Ovary (tissue), 9 donors: ENCODE measurements around the gene VAC14. TPM values are rescaled to one million over a fixed set of nuclear protein-coding genes. Genes with fewer than 3 reads are reported as not detected.

ENCODE experiments used
- DNase-seq, 5 donors: peaks; one replicate each; pipeline ENCODE4 v3.0.0-alpha.2; 2019 to 2020
- H3K27ac ChIP-seq, 2 donors: fragments of 200-600 bp; one replicate each; pipeline versions ENCODE4 v1.5.1 to v1.8.0; 2019 to 2022
- H3K27me3 ChIP-seq: fragments of 200-600 bp; one replicate; pipeline ENCODE4 v1.8.0; 2022
- H3K36me3 ChIP-seq: fragments of 200-600 bp; sonication (generic); one replicate; pipeline ENCODE4 v1.5.1; 2019
- H3K4me1 ChIP-seq: one replicate; pipeline ENCODE4 v1.8.1; 2013; ENCODE audit warnings: mild to moderate bottlenecking, moderate library complexity; ENCODE audit not compliant: insufficient read depth
- H3K4me3 ChIP-seq: fragments of 200-600 bp; sonication (generic); one replicate; pipeline ENCODE4 v1.5.1; 2017
- H3K9me3 ChIP-seq, 2 donors: fragments of 200-600 bp in 1 of 2; sonication (generic) in 1 of 2; one replicate each; pipeline versions ENCODE4 v1.5.1 to v1.8.1; 2013 to 2019; ENCODE audit warnings: mild to moderate bottlenecking in 1 of 2, moderate library complexity in 1 of 2
- CTCF ChIP-seq, 3 donors: fragments of 450-650 bp in 2 of 3; fragments of 200-600 bp in 1 of 3; IDR thresholded peaks; one replicate each; pipeline versions ENCODE4 v1.5.1 to v1.8.0; 2016 to 2022; ENCODE audit warnings: antibody characterized with exemption in 3 of 3, mild to moderate bottlenecking in 1 of 3
- EP300 ChIP-seq: sonication (generic); formaldehyde crosslinking; IDR thresholded peaks from one replicate; pipeline ENCODE4 v1.6.1; 2017; ENCODE audit warnings: antibody characterized with exemption
- POLR2A ChIP-seq: fragments of 450-650 bp; IDR thresholded peaks from one replicate; pipeline ENCODE4 v1.6.1; 2017; ENCODE audit warnings: antibody characterized with exemption, mild to moderate bottlenecking, moderate library complexity
- WGBS, 3 donors: extraction: QIAGEN DNeasy Blood & Tissue Kit in 1 of 3; methylation state at CpG; one replicate each; pipeline versions ENCODE4 v1.1.5 to v1.1.7; 2013 to 2017; 5-methylcytosine and 5-hydroxymethylcytosine counted together
- intact Hi-C, 4 donors: fragments of 100-400 bp; cut with DNase I; formaldehyde crosslinking; loops; one replicate each; pipeline versions ENCODE4 v1.11.0 to v1.15.1; 2022 to 2023
- polyA plus RNA-seq, 2 donors: library from polyadenylated mRNA; stranded (reverse); fragments of 200-250 nt in 1 of 2; fragments of 350-450 nt in 1 of 2; fragmentation: Illumina TruSeq in 1 of 2; extraction: RNeasy Lipid Tissue Mini Kit (QIAGEN cat#74804) in 1 of 2; gene quantifications; one replicate each; pipeline ENCODE4 v1.2.3, GENCODE V29; 2013 to 2014
- total RNA-seq, 7 donors: library from RNA; depleted of rRNA in 2 of 7; stranded (reverse); fragments of >200 nt in 2 of 7; fragmentation: NEBNext Ultra II Directional in 3 of 7; extraction: Animal tissue kit (Norgen Biotek cat#: 25700) in 3 of 7; gene quantifications; one replicate each; pipeline versions ENCODE4 v1.1.0 to v1.2.4, GENCODE V29; 2016 to 2023
- donor health status: DM: no; HTN: no; CAD: no; lungs with moderate emphysema.
- donor health status: DM: no; HTN: no; CAD: no.
- donor health status: Bipolar disorder and iron deficiency.
- donor health status: DM: yes; HTN: yes; CAD: no.
- donor health status: DM: no; HTN: no; CAD: no.
- donor health status: DM: yes; HTN: yes; CAD: no.

VAC14 gene
- total and polyA plus RNA-seq, 9 donors = 9.9 to 32.4 (median 21.1) TPM

GRCh38 chr16:70703835-70704381, 97.0 kb downstream of the VAC14 start:
- peaks cover 25% of the 10 kb centered on the region for H3K4me1 ChIP-seq
- no peaks in the 10 kb centered on the region for H3K27me3 ChIP-seq
- H3K36me3 ChIP-seq = no peaks in the 10 kb centered on the region
- intact Hi-C loops = no loop called here
- TF ChIP-seq POLR2A (no peak), CTCF (IDR thresholded peaks at IDR 0.05) (no peak), EP300 (no peak)
- peak overlapping the region; percentile 3 to 66 for H3K27ac ChIP-seq
- H3K9me3 ChIP-seq = no peaks in the 10 kb centered on the region
- H3K4me3 ChIP-seq = no peak overlapping the region
- DNase-seq = no peak
- 71 to 81% (median 73%) methylated on average over 6 of the region's 6 CpGs for WGBS, 3 donors

DNA sequence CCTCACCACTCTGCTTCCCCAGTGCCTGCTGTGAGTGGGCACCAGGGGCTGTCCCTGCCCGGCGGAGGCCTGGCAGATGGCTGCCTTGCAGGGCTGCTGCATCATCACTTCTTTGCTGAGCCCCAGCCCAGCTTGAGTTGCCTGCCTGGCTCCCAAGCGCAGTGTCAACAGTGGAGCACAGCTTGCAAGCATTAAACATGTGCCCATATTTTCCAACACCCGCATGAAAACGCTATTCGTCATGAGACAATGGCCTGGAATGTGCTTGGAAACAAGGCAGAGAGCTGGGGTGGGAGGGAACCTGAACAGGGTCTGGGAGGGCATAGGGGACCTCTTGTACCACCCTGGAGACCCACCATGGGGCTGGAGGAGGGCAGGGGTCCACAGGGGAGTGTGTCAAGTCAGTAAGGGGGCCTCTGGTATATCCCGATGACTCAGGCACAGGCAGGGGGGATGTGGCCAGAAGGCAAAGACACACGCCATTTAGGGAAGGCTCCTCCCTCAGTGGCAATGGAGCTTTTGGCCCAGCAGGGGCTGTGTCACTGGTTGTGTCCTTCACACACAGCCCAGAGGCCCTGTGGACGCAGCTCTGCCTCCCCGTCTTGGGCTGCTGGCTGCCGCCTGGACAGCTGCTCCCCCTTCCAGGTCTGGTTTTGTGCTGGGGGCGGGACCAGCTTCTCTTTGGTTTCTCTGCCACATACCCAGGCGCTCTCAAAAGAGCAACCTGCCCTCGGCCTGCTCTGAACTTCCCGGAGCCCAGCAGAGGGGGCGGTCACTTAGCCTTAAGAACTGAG, 97.7 kb downstream of the VAC14 start:
- peaks cover 25% of the 10 kb centered on the region for H3K4me1 ChIP-seq
- no peaks in the 10 kb centered on the region for H3K36me3 ChIP-seq
- DNase-seq = peak in 3 of 5 donors; percentile 67 to 70 (median 67)
- TF ChIP-seq EP300 = no peak
- TF ChIP-seq POLR2A = peak; percentile 1
- TF ChIP-seq CTCF (IDR thresholded peaks at IDR 0.05) = peak in 2 of 3 donors; percentile 28 to 41
- intact Hi-C loops = no loop called here
- no peaks in the 10 kb centered on the region for H3K9me3 ChIP-seq
- 26 to 34% (median 33%) methylated on average over 16 of the region's 16 CpGs for WGBS, 3 donors
- no peaks in the 10 kb centered on the region for H3K27me3 ChIP-seq
- H3K27ac ChIP-seq = peak overlapping the region; percentile 3 to 66
- no peak overlapping the region for H3K4me3 ChIP-seq

DNA sequence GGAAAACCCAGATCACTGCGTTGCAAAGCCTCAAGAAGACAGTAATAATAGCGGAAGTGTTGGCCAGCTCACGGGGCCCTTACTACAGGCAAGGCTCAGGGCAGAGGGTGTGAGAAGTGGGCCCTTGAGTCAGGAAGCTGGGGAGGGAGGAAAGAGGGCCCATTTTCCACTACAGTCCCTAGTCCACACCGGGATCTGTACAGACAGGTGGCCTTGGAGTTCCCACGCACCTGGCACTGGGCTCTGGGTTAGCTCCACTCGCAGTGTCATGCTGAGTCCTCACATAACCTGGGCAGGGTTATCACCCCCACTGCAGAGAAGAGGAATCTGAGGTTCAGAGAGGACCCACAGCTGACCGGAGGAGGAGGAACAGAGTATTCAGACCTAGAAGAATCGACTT, 98.3 kb downstream of the VAC14 start:
- H3K4me3 ChIP-seq = no peak overlapping the region
- no peaks in the 10 kb centered on the region for H3K27me3 ChIP-seq
- 69 to 80% (median 70%) methylated on average over 8 of the region's 8 CpGs for WGBS, 3 donors
- peak overlapping the region; percentile 3 to 66 for H3K27ac ChIP-seq
- peaks cover 25% of the 10 kb centered on the region for H3K4me1 ChIP-seq
- DNase-seq = no peak
- H3K9me3 ChIP-seq = no peaks in the 10 kb centered on the region
- TF ChIP-seq POLR2A (no peak), CTCF (IDR thresholded peaks at IDR 0.05) (no peak), EP300 (no peak)
- H3K36me3 ChIP-seq = no peaks in the 10 kb centered on the region
- intact Hi-C loops = no loop called here

- Histone ChIP-seq H3K4me1 (peaks cover 20% of the 10 kb centered on the region), H3K27me3 (no peaks in the 10 kb centered on the region), H3K9me3 (no peaks in the 10 kb centered on the region), H3K4me3 (no peak overlapping the region), H3K27ac (no peak overlapping the region), H3K36me3 (no peaks in the 10 kb centered on the region)
- 88 to 92% (median 89%) methylated on average over 8 of the region's 8 CpGs for WGBS, 3 donors
- intact Hi-C loops = no loop called here
- no peak for TF ChIP-seq POLR2A
- no peak for TF ChIP-seq CTCF (IDR thresholded peaks at IDR 0.05)
- DNase-seq = no peak
Measured at GRCh38 chr16:70701998-70702397, 99.0 kb downstream of the VAC14 start.
